IMR-90 (cell line): ENCODE measurements around the gene NUP43. TPM values are rescaled to one million over a fixed set of nuclear protein-coding genes. Genes with fewer than 3 reads are reported as not detected.

ENCODE experiments used
- ATAC-seq: fragments of 200-7000 bp; cut with Tn5 transposase; 2 replicates; pipeline ENCODE4 v1.9.1; 2020; ENCODE audit warnings: low read depth, mild to moderate bottlenecking, moderate library complexity
- BruUV-seq: library from RNA; stranded (reverse); fragments of 400-500 nt; replicated peaks from 2 replicates; lab custom pipeline; 2021; lab: Mats Ljungman, UMichigan
- CTCF ChIA-PET: fragments of 300-600 bp; formaldehyde crosslinking; extraction: SDS; loops from one replicate; lab custom pipeline; 2021; ENCODE audit warnings: antibody characterized with exemption; lab: Yijun Ruan, JAX
- POLR2A ChIA-PET: fragments of 300-600 bp; sonication (Branson Sonifier 250); formaldehyde crosslinking; loops from one replicate; lab custom pipeline; 2022; ENCODE audit warnings: antibody characterized with exemption; ENCODE audit not compliant: unreplicated experiment; lab: Charles Lee
- DNase-seq: peaks from one replicate; pipeline ENCODE4 v3.0.0; 2013
- H2AFZ ChIP-seq: replicated peaks from 2 replicates; pipeline ENCODE3; 2013; ENCODE audit warnings: low read length, mild to moderate bottlenecking; ENCODE audit not compliant: poor library complexity
- H2AK5ac ChIP-seq: 2 replicates; pipeline ENCODE4 v1.6.1; 2013; ENCODE audit warnings: low read depth, low read length, inconsistent platforms
- H2AK9ac ChIP-seq: replicated peaks from 2 replicates; pipeline ENCODE3; 2013; ENCODE audit warnings: mild to moderate bottlenecking, low read depth, low read length, moderate library complexity; ENCODE audit not compliant: poor library complexity
- H2BK120ac ChIP-seq: 2 replicates; pipeline ENCODE4 v1.6.1; 2013; ENCODE audit warnings: low read depth, low read length, inconsistent platforms
- H2BK15ac ChIP-seq: 3 replicates; pipeline ENCODE4 v1.6.1; 2013; ENCODE audit warnings: low read depth, low read length, inconsistent platforms
- H2BK20ac ChIP-seq: 2 replicates; pipeline ENCODE4 v1.6.1; 2013; ENCODE audit warnings: low read depth, mild to moderate bottlenecking, inconsistent platforms, low read length, moderate library complexity
- H2BK5ac ChIP-seq: 2 replicates; pipeline ENCODE4 v1.6.1; 2013; ENCODE audit warnings: mild to moderate bottlenecking, low read depth, low read length, inconsistent platforms; ENCODE audit not compliant: poor library complexity, severe bottlenecking
- H3K14ac ChIP-seq: replicated peaks from 2 replicates; pipeline ENCODE4 v1.6.1; 2013; ENCODE audit warnings: low read depth, low read length, inconsistent platforms
- H3K18ac ChIP-seq: 2 replicates; pipeline ENCODE4 v1.6.1; 2013; ENCODE audit warnings: low read depth, low read length, control low read depth
- H3K23ac ChIP-seq: 2 replicates; pipeline ENCODE4 v1.6.1; 2013; ENCODE audit warnings: low read depth, low read length, inconsistent platforms
- H3K27ac ChIP-seq: 2 replicates; pipeline ENCODE4 v1.5.1; 2013; ENCODE audit warnings: mild to moderate bottlenecking, control low read depth, low read length; ENCODE audit not compliant: insufficient read depth
- H3K27me3 ChIP-seq: 2 replicates; pipeline ENCODE4 v1.6.1; 2013; ENCODE audit warnings: low read length; ENCODE audit not compliant: control insufficient read depth, insufficient read depth
- H3K36me3 ChIP-seq: 2 replicates; pipeline ENCODE4 v1.6.1; 2013; ENCODE audit warnings: low read length, mixed read lengths; ENCODE audit not compliant: control insufficient read depth, insufficient read depth
- H3K4ac ChIP-seq: 2 replicates; pipeline ENCODE4 v1.6.1; 2013; ENCODE audit warnings: low read depth, low read length, inconsistent platforms
- H3K4me1 ChIP-seq: 2 replicates; pipeline ENCODE4 v1.6.1; 2013; ENCODE audit warnings: low read length, mixed read lengths; ENCODE audit not compliant: control insufficient read depth, insufficient read depth
- H3K4me2 ChIP-seq: 2 replicates; pipeline ENCODE4 v1.6.1; 2013; ENCODE audit warnings: low read depth, mild to moderate bottlenecking, control low read depth, low read length, moderate library complexity
- H3K4me3 ChIP-seq: 2 replicates; pipeline ENCODE4 v1.5.1; 2013; ENCODE audit warnings: low read depth, mild to moderate bottlenecking, control low read depth, low read length, moderate library complexity; ENCODE audit not compliant: insufficient read depth
- H3K56ac ChIP-seq: 2 replicates; pipeline ENCODE4 v1.6.1; 2013; ENCODE audit warnings: low read length, inconsistent platforms; ENCODE audit not compliant: insufficient read depth; ENCODE audit errors: extremely low read depth
- H3K79me1 ChIP-seq, 2 experiments: 2 replicates each; pipeline ENCODE4 v1.6.1; 2013; ENCODE audit warnings: low read length in 2 of 2, inconsistent platforms in 1 of 2, low read depth in 1 of 2
- H3K9ac ChIP-seq: 2 replicates; pipeline ENCODE4 v1.6.1; 2013; ENCODE audit warnings: low read depth, low read length, control low read depth
- H3K9me1 ChIP-seq: 2 replicates; pipeline ENCODE4 v1.6.1; 2013; ENCODE audit warnings: low read length, inconsistent platforms; ENCODE audit not compliant: insufficient read depth
- H3K9me3 ChIP-seq: 2 replicates; pipeline ENCODE4 v1.6.1; 2013; ENCODE audit warnings: low read length; ENCODE audit not compliant: control insufficient read depth, insufficient read depth
- H4K20me1 ChIP-seq: 2 replicates; pipeline ENCODE4 v1.6.1; 2013; ENCODE audit warnings: low read length, inconsistent platforms; ENCODE audit not compliant: insufficient read depth
- H4K5ac ChIP-seq: 2 replicates; pipeline ENCODE4 v1.6.1; 2013; ENCODE audit warnings: mild to moderate bottlenecking, low read depth, low read length, control low read depth
- H4K8ac ChIP-seq, 2 experiments: 2 replicates each; pipeline ENCODE4 v1.6.1; 2013; ENCODE audit warnings: low read depth in 2 of 2, low read length in 2 of 2, control low read depth in 1 of 2, inconsistent platforms in 1 of 2
- H4K91ac ChIP-seq: 2 replicates; pipeline ENCODE4 v1.6.1; 2013; ENCODE audit warnings: low read depth, low read length, inconsistent platforms; ENCODE audit not compliant: insufficient read depth
- BHLHE40 ChIP-seq: fragments of 150-350 bp; IDR thresholded peaks from 2 replicates; pipeline ENCODE4 v1.6.1; 2016; ENCODE audit warnings: mild to moderate bottlenecking, low read depth, low read length
- CEBPB ChIP-seq: IDR thresholded peaks from 2 replicates; pipeline ENCODE4 v1.6.1; 2012; ENCODE audit warnings: low read depth, low read length, improper control_type of control experiment
- CHD1 ChIP-seq: IDR thresholded peaks from 2 replicates; pipeline ENCODE4 v1.6.1; 2012; ENCODE audit warnings: low read depth, low read length, improper control_type of control experiment
- CTCF ChIP-seq: conservative IDR thresholded peaks from 2 replicates; pipeline ENCODE4 v1.5.1; 2012; ENCODE audit warnings: mild to moderate bottlenecking, low read depth, low read length, improper control_type of control experiment
- ELK1 ChIP-seq: fragments of 150-350 bp; IDR thresholded peaks from 2 replicates; pipeline ENCODE4 v1.6.1; 2016; ENCODE audit warnings: low read depth, mild to moderate bottlenecking, low read length, moderate library complexity, borderline replicate concordance
- FOS ChIP-seq: fragments of 150-350 bp; IDR thresholded peaks from 2 replicates; pipeline ENCODE4 v1.6.1; 2016; ENCODE audit warnings: low read depth, low read length
- MAFK ChIP-seq: IDR thresholded peaks from 2 replicates; pipeline ENCODE4 v1.6.1; 2012; ENCODE audit warnings: low read depth, low read length, improper control_type of control experiment
- MAZ ChIP-seq: IDR thresholded peaks from 2 replicates; pipeline ENCODE4 v1.6.1; 2012; ENCODE audit warnings: low read depth, mild to moderate bottlenecking, low read length, improper control_type of control experiment, moderate library complexity, borderline replicate concordance
- MXI1 ChIP-seq: IDR thresholded peaks from 2 replicates; pipeline ENCODE4 v1.6.1; 2012; ENCODE audit warnings: low read depth, mild to moderate bottlenecking, low read length, moderate library complexity, borderline replicate concordance
- NFE2L2 ChIP-seq: fragments of 150-350 bp; IDR thresholded peaks from 2 replicates; pipeline ENCODE4 v1.6.1; 2016; ENCODE audit warnings: low read depth, mild to moderate bottlenecking, low read length
- POLR2A ChIP-seq: IDR thresholded peaks from 2 replicates; pipeline ENCODE4 v1.6.1; 2012; ENCODE audit warnings: mild to moderate bottlenecking, low read depth, low read length
- RAD21 ChIP-seq: IDR thresholded peaks from 2 replicates; pipeline ENCODE4 v1.6.1; 2012; ENCODE audit warnings: low read length, improper control_type of control experiment
- RCOR1 ChIP-seq: IDR thresholded peaks from 2 replicates; pipeline ENCODE4 v1.6.1; 2012; ENCODE audit warnings: mild to moderate bottlenecking, low read length, improper control_type of control experiment; ENCODE audit not compliant: insufficient replicate concordance
- RFX5 ChIP-seq: IDR thresholded peaks from 2 replicates; pipeline ENCODE4 v1.8.0; 2012; ENCODE audit warnings: low read depth, mild to moderate bottlenecking, low read length, moderate library complexity
- SMC3 ChIP-seq: fragments of 150-350 bp; IDR thresholded peaks from 2 replicates; pipeline ENCODE4 v1.6.1; 2016; ENCODE audit warnings: low read depth, mild to moderate bottlenecking, antibody characterized with exemption, low read length, moderate library complexity
- WGBS, 2 experiments: methylation state at CpG; one replicate each; pipeline versions ENCODE4 v1.1.5 to v1.1.7; 2013; ENCODE audit warnings: missing lambda C conversion rate in 2 of 2; ENCODE audit not compliant: insufficient read length in 1 of 2; ENCODE audit errors: extremely low coverage in 2 of 2; 5-methylcytosine and 5-hydroxymethylcytosine counted together
- dilution Hi-C: fragments of 300-500 bp; cut with HindIII; formaldehyde crosslinking; loops from one replicate; pipeline ENCODE4 v1.14.3; 2018; ENCODE audit warnings: low sequenced_read_pairs; ENCODE audit not compliant: unreplicated experiment
- in situ Hi-C: fragments of 300-500 bp; cut with MboI; formaldehyde crosslinking; loops from 3 replicates; pipeline ENCODE4 v1.14.3; 2019; ENCODE audit warnings: low sequenced_read_pairs, inconsistent platforms, mixed read lengths
- intact Hi-C: fragments of 100-400 bp; cut with micrococcal nuclease; formaldehyde crosslinking; loops from 2 replicates; pipeline ENCODE4 v1.10.0; 2022
- polyA plus RNA-seq, 3 experiments: library from polyadenylated mRNA; depleted of rRNA; stranded (reverse); fragments of >200 nt; gene quantifications; 2 replicates each; pipeline ENCODE4 v1.2.3, GENCODE V29; 2012; ENCODE audit warnings: low replicate concordance in 1 of 3
- total RNA-seq: library from RNA; depleted of rRNA; stranded (reverse); fragments of >200 nt; gene quantifications from 2 replicates; pipeline ENCODE4 v1.2.3, GENCODE V29; 2012

NUP43 gene
- total and polyA plus RNA-seq, 2 of the 4 experiments (the other 2 are of a cell fraction) = 14.2 to 40.5 TPM

GRCh38 chr6:149723771-149724417 lies 22.4 kb downstream of the NUP43 start:
- POLR2A ChIA-PET = no interaction called here
- no peak for TF ChIP-seq POLR2A
- peak; percentile 69 for TF ChIP-seq RAD21
- no peak for TF ChIP-seq CHD1
- TF ChIP-seq ELK1 = no peak
- no peak for TF ChIP-seq MAFK
- no peak for TF ChIP-seq MXI1
- TF ChIP-seq RFX5 = no peak
- TF ChIP-seq NFE2L2 = no peak
- TF ChIP-seq CTCF = peak; percentile 70
- TF ChIP-seq MAZ = no peak
- no peak; the same call in 1 of the 2 replicates for TF ChIP-seq CEBPB
- TF ChIP-seq RCOR1 = no peak
- no peak for TF ChIP-seq BHLHE40
- peak; percentile 34; the same call in 1 of the 2 replicates for TF ChIP-seq FOS
- peak; percentile 55 for TF ChIP-seq SMC3

More at GRCh38 chr6:149723771-149724417, 22.4 kb downstream of the NUP43 start:
- Histone ChIP-seq H4K5ac (no peak overlapping the region), H3K36me3 (peaks cover 4% of the 10 kb centered on the region; the same call in 1 of the 2 replicates), H2AK5ac (no peak overlapping the region), H3K9me3 (no peaks in the 10 kb centered on the region), H3K18ac (no peak overlapping the region), H3K23ac (no peak overlapping the region), H3K9me1 (no peaks in the 10 kb centered on the region), H4K20me1 (no peaks in the 10 kb centered on the region), H3K14ac (no peak overlapping the region), H3K4me3 (no peak overlapping the region), H3K4me2 (no peak overlapping the region), H3K9ac (no peak overlapping the region), H2AK9ac (no peak overlapping the region), H3K79me1 (no peaks in the 10 kb centered on the region), H3K27me3 (no peaks in the 10 kb centered on the region), H3K4me1 (no peaks in the 10 kb centered on the region), H2BK120ac (no peak overlapping the region), H4K8ac (no peak overlapping the region), H3K4ac (no peak overlapping the region), H2BK15ac (no peak overlapping the region), H3K27ac (no peak overlapping the region), H2BK20ac (no peak overlapping the region), H2AFZ (no peak overlapping the region), H4K91ac (no peak overlapping the region), H2BK5ac (no peak overlapping the region), H3K56ac (no peak overlapping the region)
- intact Hi-C loops = loop anchor here (1.0 to 10.0 kb wide), 3 partner anchors 199 to 291 kb away; partner anchors contain the start of gene RAET1G
- ATAC-seq (peak; percentile 98), DNase-seq (peak; percentile 79)
- BruUV-seq = no TSS peak
- dilution Hi-C loops = no loop called here
- WGBS, 2 experiments = 89% methylated on average over 3 of the region's 10 CpGs; no CpG with 5 or more reads in 1 of the 2 experiments
- in situ Hi-C loops = loop anchor here (10.0 kb wide), 1 partner anchor 201 kb away; the partner anchor contains the start of gene RAET1G
- CTCF ChIA-PET = interaction anchor here (0.6 kb wide), 2 partner anchors 29 to 897 kb away, joined by 3 to 6 read pairs; no protein-coding TSS in a partner anchor
